Measurements from ENCODE around the gene MECR.

MECR gene

GRCh38 chr1:29202584-29203340 is 28.0 kb downstream of the MECR start:
- DNase-seq (ENCODE audit: low read depth in 2 of 3, low spot score in 1 of 3), result peak; percentile 84 to 95 (median 85)

DNA sequence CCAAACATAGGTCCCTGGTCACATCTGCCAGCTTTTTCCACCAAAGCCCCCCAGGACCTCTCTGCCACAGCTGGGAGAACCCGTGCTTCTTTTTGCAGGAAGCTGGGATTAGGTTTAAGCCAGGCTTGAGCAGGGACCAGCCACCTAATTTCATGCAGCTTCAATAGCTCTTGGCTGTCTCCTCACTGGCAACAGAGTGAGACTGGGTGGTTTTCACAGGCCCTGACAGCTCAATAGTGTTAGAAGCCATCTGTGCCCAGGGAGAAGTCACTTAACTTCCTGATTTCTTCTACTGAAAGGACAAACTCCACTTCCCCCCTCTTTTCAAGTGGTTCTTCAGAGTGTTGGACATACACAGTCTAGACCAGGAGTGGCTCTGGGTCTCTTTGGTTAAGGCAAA is 28.7 kb downstream of the MECR start:
- no peak for DNase-seq (ENCODE audit: low read depth in 2 of 3, low spot score in 1 of 3)

DNA sequence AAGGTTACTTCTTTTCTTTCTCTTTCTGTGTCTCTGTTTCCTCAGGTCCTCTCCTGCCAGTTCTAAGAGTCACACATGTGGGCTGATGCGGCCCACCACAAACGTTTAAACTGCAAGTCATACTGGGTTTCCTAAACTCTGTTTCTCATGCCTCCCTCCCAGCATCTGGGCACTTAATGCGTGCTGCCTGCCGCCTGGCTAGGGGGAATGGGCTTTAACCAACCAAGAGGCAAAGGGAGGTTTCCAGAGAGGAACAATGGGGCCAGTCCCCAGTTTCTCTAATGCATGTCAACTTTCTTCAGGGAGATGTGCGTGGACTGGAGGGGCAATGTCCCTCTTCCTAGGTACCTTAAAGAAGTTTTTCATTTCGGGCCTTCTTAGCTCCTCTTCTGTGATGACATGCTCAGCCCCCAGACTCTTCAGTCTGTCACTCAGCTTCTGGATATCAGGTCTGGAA is 29.1 kb downstream of the MECR start:
- no peak for DNase-seq (ENCODE audit: low read depth in 2 of 3, low spot score in 1 of 3)

GRCh38 chr1:29200906-29201594 is 29.7 kb downstream of the MECR start:
- DNase-seq (ENCODE audit: low read depth in 2 of 3, low spot score in 1 of 3), result no peak

GRCh38 chr1:29197993-29198392 is 32.7 kb downstream of the MECR start:
- no peak for DNase-seq (ENCODE audit: low read depth in 2 of 3, low spot score in 1 of 3)

DNA sequence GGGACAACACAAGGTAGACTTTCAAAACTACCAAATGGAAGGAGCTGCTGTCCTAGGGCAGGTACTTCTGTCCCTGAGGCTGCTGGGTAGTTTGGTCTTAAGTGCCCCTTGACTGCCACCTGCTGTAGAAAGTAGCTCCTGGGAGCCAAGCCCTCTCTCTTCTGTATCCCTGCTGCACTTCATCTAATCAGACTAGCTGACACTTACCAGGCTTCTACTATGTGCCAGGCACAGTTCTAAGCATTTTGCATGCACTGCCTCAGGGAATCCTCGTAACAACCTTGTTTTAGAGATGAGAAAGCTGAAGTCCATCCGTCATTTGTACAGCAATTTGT is 33.2 kb downstream of the MECR start:
- no peak for DNase-seq (ENCODE audit: low read depth in 2 of 3, low spot score in 1 of 3)

- DNase-seq (ENCODE audit: low read depth in 2 of 3, low spot score in 1 of 3), result no peak
Measured at GRCh38 chr1:29196863-29197589, 33.7 kb downstream of the MECR start.

DNA sequence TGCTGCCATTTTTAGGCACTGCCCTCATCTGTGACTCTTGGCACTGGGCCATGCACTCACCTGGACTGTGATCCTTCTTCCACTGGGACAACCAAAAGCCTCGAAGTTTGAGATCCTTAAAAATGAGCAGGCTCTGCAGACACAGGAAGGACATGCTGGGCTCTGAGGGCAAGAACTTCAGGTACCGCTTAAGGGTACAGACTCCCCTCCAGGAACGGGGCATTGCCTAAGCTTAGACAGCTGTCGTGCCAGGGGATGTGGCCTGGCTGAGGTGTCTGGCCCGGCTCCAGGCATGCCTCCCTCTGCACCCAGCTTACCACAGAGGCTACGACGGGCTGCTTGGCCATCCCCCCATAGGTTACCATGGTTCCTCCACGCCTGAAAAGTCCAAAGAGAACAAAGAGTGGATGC is 34.8 kb downstream of the MECR start:
- DNase-seq (ENCODE audit: low read depth in 2 of 3, low spot score in 1 of 3), result no peak

- DNase-seq (ENCODE audit: low read depth in 2 of 3, low spot score in 1 of 3), result no peak
Measured at GRCh38 chr1:29193879-29194455, 36.8 kb downstream of the MECR start.

DNA sequence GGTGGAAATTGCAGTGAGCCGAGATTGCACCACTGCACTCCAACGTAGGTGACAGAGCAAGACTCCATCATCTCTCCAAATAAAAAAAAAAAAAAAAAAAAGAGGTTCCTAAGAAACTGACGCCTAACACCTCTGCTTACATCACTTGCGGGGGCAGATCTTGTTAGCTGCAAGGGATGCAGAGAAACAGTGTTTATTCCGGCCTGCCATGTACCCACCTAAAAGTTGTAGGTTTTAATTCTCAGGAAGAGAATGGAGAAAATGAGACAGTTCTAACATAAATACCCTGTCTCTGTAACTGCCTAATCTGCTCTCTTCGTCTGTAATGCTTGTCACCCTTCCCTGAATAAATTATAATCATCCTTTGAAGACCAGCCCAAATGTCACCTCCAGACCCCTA is 40.0 kb downstream of the MECR start:
- DNase-seq (ENCODE audit: low read depth in 2 of 3, low spot score in 1 of 3), result no peak

GRCh38 chr1:29186707-29187106 is 44.0 kb downstream of the MECR start:
- DNase-seq (ENCODE audit: low read depth in 2 of 3, low spot score in 1 of 3), result no peak

DNA sequence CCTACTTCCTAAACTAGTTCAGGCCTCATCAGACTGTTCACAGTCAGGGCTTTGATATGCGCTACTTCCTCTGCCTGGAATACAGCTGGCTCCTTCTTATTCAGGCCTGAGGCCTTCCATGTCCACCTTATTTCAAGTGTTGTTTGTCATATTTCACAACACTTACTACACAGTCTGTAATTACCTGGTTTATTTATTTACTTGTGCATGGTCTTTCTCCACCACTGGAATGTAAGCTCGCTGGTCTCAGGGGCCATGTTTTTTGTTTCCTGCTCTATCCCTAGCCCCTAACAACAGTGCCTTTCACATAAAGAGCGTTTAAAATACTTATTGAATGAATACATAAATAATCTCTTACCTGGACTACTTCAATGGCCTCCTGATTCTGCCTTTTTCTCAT is 44.5 kb downstream of the MECR start:
- DNase-seq (ENCODE audit: low read depth in 2 of 3, low spot score in 1 of 3), result no peak

DNA sequence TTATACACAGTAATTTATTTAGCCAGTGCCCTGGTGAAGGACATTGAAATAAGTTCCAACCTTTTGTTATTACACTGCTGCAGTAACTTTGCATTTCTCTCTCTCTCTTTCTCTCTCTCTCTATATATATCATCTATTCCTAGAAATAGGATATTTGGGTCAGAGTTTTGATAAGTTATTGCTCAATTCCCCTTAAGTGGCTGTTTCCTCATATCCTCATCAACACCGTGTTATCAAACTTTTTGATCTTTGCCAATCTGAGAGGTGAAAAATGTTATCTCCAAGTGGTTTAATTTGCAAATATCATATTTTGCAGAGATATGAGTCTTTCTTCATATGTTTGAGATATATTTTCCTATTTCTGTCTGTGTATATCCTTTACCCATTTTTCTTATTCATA is 47.4 kb downstream of the MECR start:
- DNase-seq (ENCODE audit: low read depth in 2 of 3, low spot score in 1 of 3), result no peak

GRCh38 chr1:29181413-29182225 is 49.1 kb downstream of the MECR start, which contains the start of gene SRSF4:
SRSF4 (minus strand) TSS chr1:29181900; CDS start chr1:29181752, 148 bp downstream.
- peak; percentile 97 to 99 (median 97) for DNase-seq (ENCODE audit: low read depth in 2 of 3, low spot score in 1 of 3)

DNA sequence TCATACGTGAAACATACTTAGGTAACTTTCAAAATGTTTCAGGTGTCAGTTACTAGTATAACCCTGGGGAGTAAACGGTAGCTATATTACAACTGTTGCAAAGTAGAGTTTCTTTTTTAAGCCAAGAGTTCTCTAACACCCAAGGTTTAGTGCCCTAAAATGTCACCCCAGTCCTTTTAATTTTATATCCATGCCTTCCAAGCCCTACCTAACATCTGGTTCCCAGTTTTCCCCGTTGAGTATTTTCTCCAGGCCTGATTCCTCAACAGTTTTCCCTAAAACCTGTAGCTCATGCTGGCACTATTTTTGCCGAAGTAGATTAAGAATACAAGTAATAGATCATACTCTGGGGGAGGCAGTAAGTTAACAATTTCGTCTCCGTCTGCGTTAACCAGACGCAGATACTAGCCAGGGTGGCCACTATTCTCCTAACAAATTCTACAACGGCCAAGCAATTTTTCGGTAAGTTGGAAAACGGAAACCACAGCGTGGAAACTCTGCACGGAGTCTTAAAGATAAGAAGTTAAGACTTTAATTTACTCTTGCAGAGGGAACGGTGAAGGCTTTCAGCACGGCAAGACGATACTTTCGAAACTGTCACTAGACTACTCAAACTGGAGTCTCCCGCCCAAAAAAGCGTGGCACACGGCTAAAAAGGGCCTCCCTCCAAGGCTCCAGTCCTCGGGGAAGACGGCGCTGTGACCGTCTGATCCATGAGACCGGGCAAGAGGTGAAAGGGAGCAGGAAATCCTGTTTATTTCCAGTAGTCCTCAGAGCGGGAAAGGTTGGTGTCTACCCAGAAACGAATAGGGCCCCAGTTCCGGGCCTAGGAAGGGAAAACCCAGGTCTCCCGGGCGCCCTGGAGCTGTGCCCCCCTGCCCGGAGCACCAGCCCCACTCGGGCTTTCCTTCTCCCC is 50.0 kb downstream of the MECR start:
- peak in 1 of 3 donors; percentile 17 for DNase-seq (ENCODE audit: low read depth in 2 of 3, low spot score in 1 of 3)

DNA sequence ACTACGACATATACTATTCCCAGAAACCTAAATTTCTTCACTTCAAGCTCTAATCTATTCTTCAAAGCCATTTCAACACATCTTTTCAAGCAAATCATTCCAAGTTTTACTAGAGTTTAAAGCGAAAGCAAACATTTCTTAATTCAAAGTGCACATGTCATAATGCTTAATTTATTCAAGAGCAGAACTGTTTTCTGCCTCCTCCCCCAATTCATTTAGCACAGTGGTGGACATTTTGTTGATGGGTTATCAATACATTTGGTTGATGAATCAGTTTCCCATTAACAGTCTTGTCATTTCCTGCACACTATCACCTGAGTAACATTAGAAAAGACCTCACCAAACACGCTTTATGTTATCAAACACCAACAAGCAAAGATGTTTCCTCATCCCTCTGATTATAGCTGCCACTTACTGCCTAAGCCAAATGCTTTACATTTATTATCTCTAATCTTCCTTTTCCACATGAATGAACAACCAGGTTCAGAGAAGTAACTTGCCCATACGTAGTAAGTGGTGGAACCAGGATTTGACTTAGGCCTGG is 51.0 kb downstream of the MECR start:
- no peak for DNase-seq (ENCODE audit: low read depth in 2 of 3, low spot score in 1 of 3)

- no peak for DNase-seq (ENCODE audit: low read depth in 2 of 3, low spot score in 1 of 3)
Measured at GRCh38 chr1:29177022-29177705, 53.6 kb downstream of the MECR start.

DNA sequence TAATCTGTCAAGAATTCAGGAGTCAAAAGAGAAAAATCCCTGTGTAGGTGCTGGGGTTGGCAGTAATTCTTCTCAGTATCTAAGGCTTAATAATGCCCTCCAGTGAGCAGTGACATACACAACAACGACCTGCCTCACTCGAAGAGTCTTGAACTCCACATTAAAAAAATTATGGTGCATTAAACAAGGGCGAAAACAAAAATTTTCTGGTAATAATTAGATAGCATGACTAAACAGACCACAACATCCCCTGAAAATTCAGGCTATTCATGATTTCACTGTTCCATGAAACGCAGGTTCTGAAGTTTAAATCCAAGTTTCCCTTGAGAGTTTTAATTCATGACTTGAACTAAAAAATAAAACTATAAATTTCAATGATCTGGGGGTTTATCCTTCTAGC is 54.2 kb downstream of the MECR start:
- no peak for DNase-seq (ENCODE audit: low read depth in 2 of 3, low spot score in 1 of 3)

- no peak for DNase-seq (ENCODE audit: low read depth in 2 of 3, low spot score in 1 of 3)
Measured at GRCh38 chr1:29172415-29172939, 58.3 kb downstream of the MECR start.
